GM06990 (cell line): ENCODE measurements around the gene ZNF182.
"Not testable (repeated sequence)": the region's sequence is repeated elsewhere in the genome, so short reads cannot be mapped to it uniquely, and the experiment has no call there.

Experiments
- DNase-seq: peaks from one replicate; pipeline ENCODE4 v3.0.0-alpha.2; 2011; ENCODE audit not compliant: insufficient read length; ENCODE audit errors: extremely low read depth
- H3K27me3 ChIP-seq: replicated peaks from 2 replicates; pipeline ENCODE4 v1.6.0; 2011; ENCODE audit warnings: low read length; ENCODE audit not compliant: control insufficient read depth, insufficient read depth
- H3K36me3 ChIP-seq: 2 replicates; pipeline ENCODE4 v1.5.1; 2011; ENCODE audit warnings: low read length; ENCODE audit not compliant: control insufficient read depth, insufficient read depth
- H3K4me3 ChIP-seq: replicated peaks from 2 replicates; pipeline ENCODE4 v1.5.1; 2011; ENCODE audit warnings: low read depth, mild to moderate bottlenecking, control low read depth, low read length
- TF ChIP-seq, protein P1 (sequence below): IDR thresholded peaks from 2 replicates; pipeline ENCODE4 v1.5.1; 2011; ENCODE audit warnings: low read length, control low read depth, mild to moderate bottlenecking, inconsistent platforms; ENCODE audit not compliant: insufficient read depth, poor library complexity, severe bottlenecking

ZNF182 gene

DNA sequence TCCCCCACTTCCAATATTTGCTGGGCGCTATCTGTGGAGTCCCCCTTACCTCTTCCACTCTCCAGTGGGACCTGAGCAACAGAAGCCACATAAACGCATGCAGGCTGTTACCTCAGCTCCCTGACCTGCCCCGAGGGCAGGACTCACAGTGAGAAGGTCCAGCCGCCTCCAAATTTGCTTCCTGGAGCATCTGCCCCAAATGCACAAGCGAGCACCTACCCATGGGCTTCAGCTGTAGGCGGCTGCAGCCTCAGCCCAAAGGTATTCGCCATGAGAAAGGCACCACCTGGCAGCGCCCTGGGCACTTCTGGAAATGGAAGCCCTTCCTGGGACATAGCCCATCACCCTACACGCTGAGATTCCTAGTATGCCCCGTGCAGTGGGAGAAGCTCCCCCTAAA, 26.4 kb upstream of the ZNF182 start:
- Histone ChIP-seq H3K27me3 (no peaks in the 10 kb centered on the region), H3K36me3 (no peaks in the 10 kb centered on the region), H3K4me3 (no peak overlapping the region)
- TF ChIP-seq, protein P1, sequence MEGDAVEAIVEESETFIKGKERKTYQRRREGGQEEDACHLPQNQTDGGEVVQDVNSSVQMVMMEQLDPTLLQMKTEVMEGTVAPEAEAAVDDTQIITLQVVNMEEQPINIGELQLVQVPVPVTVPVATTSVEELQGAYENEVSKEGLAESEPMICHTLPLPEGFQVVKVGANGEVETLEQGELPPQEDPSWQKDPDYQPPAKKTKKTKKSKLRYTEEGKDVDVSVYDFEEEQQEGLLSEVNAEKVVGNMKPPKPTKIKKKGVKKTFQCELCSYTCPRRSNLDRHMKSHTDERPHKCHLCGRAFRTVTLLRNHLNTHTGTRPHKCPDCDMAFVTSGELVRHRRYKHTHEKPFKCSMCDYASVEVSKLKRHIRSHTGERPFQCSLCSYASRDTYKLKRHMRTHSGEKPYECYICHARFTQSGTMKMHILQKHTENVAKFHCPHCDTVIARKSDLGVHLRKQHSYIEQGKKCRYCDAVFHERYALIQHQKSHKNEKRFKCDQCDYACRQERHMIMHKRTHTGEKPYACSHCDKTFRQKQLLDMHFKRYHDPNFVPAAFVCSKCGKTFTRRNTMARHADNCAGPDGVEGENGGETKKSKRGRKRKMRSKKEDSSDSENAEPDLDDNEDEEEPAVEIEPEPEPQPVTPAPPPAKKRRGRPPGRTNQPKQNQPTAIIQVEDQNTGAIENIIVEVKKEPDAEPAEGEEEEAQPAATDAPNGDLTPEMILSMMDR, result no peak
- DNase-seq, result no peak

GRCh38 chrX:48028091-48028490, 24.3 kb upstream of the ZNF182 start:
- no peak overlapping the region for H3K4me3 ChIP-seq
- H3K27me3 ChIP-seq, result no peaks in the 10 kb centered on the region
- no peak for DNase-seq
- TF ChIP-seq, protein P1, result no peak
- H3K36me3 ChIP-seq, result no peaks in the 10 kb centered on the region

DNA sequence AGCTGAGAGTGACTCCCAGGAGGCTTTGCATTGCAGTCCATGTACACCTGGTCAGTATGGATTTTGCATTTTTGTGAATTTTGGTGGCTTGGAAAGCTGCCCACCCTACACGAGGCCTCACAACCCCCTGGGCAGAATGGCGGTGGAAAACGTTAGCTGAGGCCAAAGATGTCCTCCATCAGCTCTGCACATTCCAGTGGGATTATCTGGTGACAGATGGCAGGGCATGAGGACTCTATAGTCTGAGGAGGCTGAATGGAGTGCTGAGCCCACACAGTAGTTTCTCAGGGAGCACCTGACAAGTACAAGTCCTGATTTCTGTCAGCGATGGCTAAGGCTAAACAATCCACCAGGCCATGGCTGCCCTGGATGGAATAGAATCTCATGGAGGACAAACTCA, 23.8 kb upstream of the ZNF182 start:
- not testable (repeated sequence) for H3K36me3 ChIP-seq, H3K4me3 ChIP-seq, DNase-seq, H3K27me3 ChIP-seq

GRCh38 chrX:48025561-48025960, 21.8 kb upstream of the ZNF182 start:
- peak; percentile 22 for DNase-seq
- no peak overlapping the region for H3K4me3 ChIP-seq
- no peaks in the 10 kb centered on the region for H3K27me3 ChIP-seq
- H3K36me3 ChIP-seq, result no peaks in the 10 kb centered on the region
- TF ChIP-seq, protein P1, result peak; percentile 46

GRCh38 chrX:48022738-48023137, 18.9 kb upstream of the ZNF182 start:
- TF ChIP-seq, protein P1, result no peak
- H3K27me3 ChIP-seq, result no peaks in the 10 kb centered on the region
- no peak for DNase-seq
- no peak overlapping the region for H3K4me3 ChIP-seq
- H3K36me3 ChIP-seq, result no peaks in the 10 kb centered on the region

DNA sequence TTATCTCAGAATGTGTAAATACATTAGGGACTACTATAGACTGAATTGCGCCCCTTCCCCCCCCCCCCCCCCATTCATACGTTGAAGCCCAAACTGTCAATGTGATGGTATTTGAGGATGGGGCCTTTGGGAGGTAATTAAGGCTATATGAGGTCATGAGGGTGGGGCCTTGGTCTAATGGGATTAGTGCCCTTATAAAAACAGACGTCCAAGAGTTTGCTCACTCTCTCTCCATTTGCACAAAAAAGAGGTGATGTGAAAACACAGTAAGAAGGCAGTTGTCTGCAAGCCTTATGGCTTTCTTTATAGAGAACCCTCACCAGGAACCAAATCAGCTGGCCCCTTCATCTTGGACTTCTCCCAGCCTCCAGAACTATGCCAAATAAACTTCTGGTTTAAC, 18.3 kb upstream of the ZNF182 start:
- no peak overlapping the region for H3K4me3 ChIP-seq
- no peaks in the 10 kb centered on the region for H3K27me3 ChIP-seq
- H3K36me3 ChIP-seq, result no peaks in the 10 kb centered on the region
- DNase-seq, result no peak
- TF ChIP-seq, protein P1, result no peak
